ENCODE data around the gene C2CD2.

C2CD2 gene

DNA sequence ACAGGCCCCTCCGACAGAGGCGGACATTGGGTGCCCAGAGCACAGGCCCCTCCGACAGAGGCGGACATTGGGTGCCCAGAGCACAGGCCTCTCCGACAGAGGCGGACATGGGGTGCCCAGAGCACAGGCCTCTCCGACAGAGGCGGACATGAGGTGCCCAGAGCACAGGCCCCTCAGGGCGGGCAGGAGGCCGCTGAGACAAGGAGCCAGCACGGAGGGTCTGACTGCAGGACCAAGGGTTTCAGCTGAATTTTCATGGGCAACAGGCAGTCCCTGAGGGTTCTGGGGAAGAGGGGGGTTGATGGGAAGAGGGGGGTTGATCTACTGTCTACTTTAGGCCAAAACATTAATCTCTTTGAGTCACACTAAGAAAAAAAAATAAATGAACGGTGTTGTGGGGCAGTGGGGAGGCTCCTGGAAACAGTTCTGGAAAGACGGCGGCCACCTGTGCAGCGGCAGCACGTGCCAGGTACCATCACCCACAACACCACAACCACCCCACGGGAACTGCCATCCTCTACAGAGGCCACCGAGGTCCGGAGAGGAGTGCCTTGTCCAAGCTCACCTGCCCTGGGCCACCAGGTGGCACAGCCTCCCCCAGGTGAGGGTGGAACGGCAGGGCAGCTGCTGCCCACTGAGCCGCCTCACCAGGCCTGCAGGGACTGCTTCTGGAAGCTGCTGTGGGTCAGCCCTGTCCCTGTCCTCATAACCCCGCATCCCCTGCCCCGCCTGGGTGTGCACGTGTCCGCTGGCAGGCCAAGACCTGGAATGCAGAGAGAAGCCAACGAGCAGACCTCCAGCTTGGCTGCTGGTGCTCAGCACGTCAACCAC is 95.1 kb downstream of the C2CD2 start:
- no peak overlapping the region for H3K4me3 ChIP-seq (ENCODE audit: low read depth in 1 of 2, low read length in 2 of 2)
- H3K36me3 ChIP-seq (ENCODE audit: control insufficient read depth in 1 of 2, insufficient read depth in 2 of 2, low read length in 2 of 2): peaks cover 15 to 41% of the 10 kb centered on the region in 2 donors
- no peaks in the 10 kb centered on the region for H3K9me3 ChIP-seq (ENCODE audit: control insufficient read depth in 1 of 2, low read length in 2 of 2)
- peaks cover 0 to 5% of the 10 kb centered on the region in 2 donors for H3K4me1 ChIP-seq (ENCODE audit: control insufficient read depth in 1 of 2, insufficient read depth in 2 of 2, low read length in 2 of 2)
- H3K27ac ChIP-seq (ENCODE audit: low read length): no peak overlapping the region
- H3K27me3 ChIP-seq (ENCODE audit: low read depth, low read length): no peaks in the 10 kb centered on the region

- H3K4me3 ChIP-seq (ENCODE audit: low read depth in 1 of 2, low read length in 2 of 2): no peak overlapping the region
- no peaks in the 10 kb centered on the region for H3K4me1 ChIP-seq (ENCODE audit: control insufficient read depth in 1 of 2, insufficient read depth in 2 of 2, low read length in 2 of 2)
- peaks cover 15 to 49% of the 10 kb centered on the region in 2 donors for H3K36me3 ChIP-seq (ENCODE audit: control insufficient read depth in 1 of 2, insufficient read depth in 2 of 2, low read length in 2 of 2)
- no peak overlapping the region for H3K27ac ChIP-seq (ENCODE audit: low read length)
- no peaks in the 10 kb centered on the region for H3K9me3 ChIP-seq (ENCODE audit: control insufficient read depth in 1 of 2, low read length in 2 of 2)
- no peaks in the 10 kb centered on the region for H3K27me3 ChIP-seq (ENCODE audit: low read depth, low read length)
These were observed 96.0 kb downstream of the C2CD2 start for GRCh38 chr21:41857771-41858300.

DNA sequence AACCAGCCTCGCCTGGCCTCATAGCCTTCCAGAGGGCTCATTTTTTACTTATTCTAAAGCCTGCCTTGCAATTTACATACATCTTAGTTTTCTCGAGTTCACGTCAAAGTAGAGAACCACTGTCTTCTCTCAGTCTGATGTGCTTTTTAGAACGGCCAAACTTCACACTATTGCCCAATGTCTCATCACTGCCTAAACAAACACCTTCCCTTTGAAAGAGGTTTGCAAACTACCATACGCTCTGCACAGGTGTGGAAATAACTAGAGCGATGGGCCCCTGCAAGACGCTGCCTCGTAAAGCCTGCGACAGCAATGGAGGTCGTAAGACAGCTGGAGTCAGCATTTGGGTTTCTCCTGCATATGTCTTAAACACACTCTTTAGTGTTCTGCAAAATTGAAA is 97.2 kb downstream of the C2CD2 start:
- no peaks in the 10 kb centered on the region for H3K9me3 ChIP-seq (ENCODE audit: control insufficient read depth in 1 of 2, low read length in 2 of 2)
- H3K4me1 ChIP-seq (ENCODE audit: control insufficient read depth in 1 of 2, insufficient read depth in 2 of 2, low read length in 2 of 2): no peaks in the 10 kb centered on the region
- peaks cover 15 to 57% of the 10 kb centered on the region in 2 donors for H3K36me3 ChIP-seq (ENCODE audit: control insufficient read depth in 1 of 2, insufficient read depth in 2 of 2, low read length in 2 of 2)
- no peaks in the 10 kb centered on the region for H3K27me3 ChIP-seq (ENCODE audit: low read depth, low read length)
- H3K27ac ChIP-seq (ENCODE audit: low read length): no peak overlapping the region
- no peak overlapping the region for H3K4me3 ChIP-seq (ENCODE audit: low read depth in 1 of 2, low read length in 2 of 2)

- no peaks in the 10 kb centered on the region for H3K9me3 ChIP-seq (ENCODE audit: control insufficient read depth in 1 of 2, low read length in 2 of 2)
- H3K36me3 ChIP-seq (ENCODE audit: control insufficient read depth in 1 of 2, insufficient read depth in 2 of 2, low read length in 2 of 2): peaks cover 15 to 57% of the 10 kb centered on the region in 2 donors
- no peaks in the 10 kb centered on the region for H3K27me3 ChIP-seq (ENCODE audit: low read depth, low read length)
- H3K4me3 ChIP-seq (ENCODE audit: low read depth in 1 of 2, low read length in 2 of 2): no peak overlapping the region
- H3K4me1 ChIP-seq (ENCODE audit: control insufficient read depth in 1 of 2, insufficient read depth in 2 of 2, low read length in 2 of 2): no peaks in the 10 kb centered on the region
- H3K27ac ChIP-seq (ENCODE audit: low read length): no peak overlapping the region
These were observed 99.3 kb downstream of the C2CD2 start for GRCh38 chr21:41854426-41854995.

DNA sequence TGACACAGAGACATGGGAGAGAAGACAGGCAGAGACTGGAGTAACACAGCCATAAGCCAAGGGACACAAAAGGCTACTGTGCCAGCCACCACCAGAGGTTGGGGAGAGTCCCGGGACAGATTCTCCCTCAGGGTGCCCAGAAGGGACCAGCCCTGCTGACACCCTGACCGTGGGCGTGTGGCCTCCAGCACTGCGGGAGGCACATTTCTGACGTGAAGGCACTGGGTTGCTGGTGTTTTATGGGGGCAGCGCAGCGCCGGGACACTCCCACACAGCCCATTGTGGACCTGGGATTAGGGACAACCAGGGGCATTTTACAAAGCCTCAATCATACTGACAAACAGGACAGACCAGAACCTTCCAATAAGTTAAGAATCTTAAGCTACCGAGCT is 100.9 kb downstream of the C2CD2 start:
- Histone ChIP-seq H3K4me3 (ENCODE audit: low read depth in 1 of 2, low read length in 2 of 2) (no peak overlapping the region), H3K27ac (ENCODE audit: low read length) (no peak overlapping the region), H3K9me3 (ENCODE audit: control insufficient read depth in 1 of 2, low read length in 2 of 2) (no peaks in the 10 kb centered on the region), H3K36me3 (ENCODE audit: control insufficient read depth in 1 of 2, insufficient read depth in 2 of 2, low read length in 2 of 2) (peaks cover 14 to 52% of the 10 kb centered on the region in 2 donors), H3K4me1 (ENCODE audit: control insufficient read depth in 1 of 2, insufficient read depth in 2 of 2, low read length in 2 of 2) (no peaks in the 10 kb centered on the region), H3K27me3 (ENCODE audit: low read depth, low read length) (no peaks in the 10 kb centered on the region)

- Histone ChIP-seq H3K36me3 (ENCODE audit: control insufficient read depth in 1 of 2, insufficient read depth in 2 of 2, low read length in 2 of 2) (peaks cover 11 to 49% of the 10 kb centered on the region in 2 donors), H3K27ac (ENCODE audit: low read length) (no peak overlapping the region), H3K27me3 (ENCODE audit: low read depth, low read length) (no peaks in the 10 kb centered on the region), H3K4me3 (ENCODE audit: low read depth in 1 of 2, low read length in 2 of 2) (no peak overlapping the region), H3K4me1 (ENCODE audit: control insufficient read depth in 1 of 2, insufficient read depth in 2 of 2, low read length in 2 of 2) (no peaks in the 10 kb centered on the region), H3K9me3 (ENCODE audit: control insufficient read depth in 1 of 2, low read length in 2 of 2) (no peaks in the 10 kb centered on the region)
These were observed 101.5 kb downstream of the C2CD2 start for GRCh38 chr21:41852151-41852928.

GRCh38 chr21:41851090-41851790 is 102.6 kb downstream of the C2CD2 start:
- Histone ChIP-seq H3K4me1 (ENCODE audit: control insufficient read depth in 1 of 2, insufficient read depth in 2 of 2, low read length in 2 of 2) (no peaks in the 10 kb centered on the region), H3K9me3 (ENCODE audit: control insufficient read depth in 1 of 2, low read length in 2 of 2) (no peaks in the 10 kb centered on the region), H3K27me3 (ENCODE audit: low read depth, low read length) (no peaks in the 10 kb centered on the region), H3K27ac (ENCODE audit: low read length) (no peak overlapping the region), H3K36me3 (ENCODE audit: control insufficient read depth in 1 of 2, insufficient read depth in 2 of 2, low read length in 2 of 2) (peaks cover 1 to 48% of the 10 kb centered on the region in 2 donors), H3K4me3 (ENCODE audit: low read depth in 1 of 2, low read length in 2 of 2) (no peak overlapping the region)

DNA sequence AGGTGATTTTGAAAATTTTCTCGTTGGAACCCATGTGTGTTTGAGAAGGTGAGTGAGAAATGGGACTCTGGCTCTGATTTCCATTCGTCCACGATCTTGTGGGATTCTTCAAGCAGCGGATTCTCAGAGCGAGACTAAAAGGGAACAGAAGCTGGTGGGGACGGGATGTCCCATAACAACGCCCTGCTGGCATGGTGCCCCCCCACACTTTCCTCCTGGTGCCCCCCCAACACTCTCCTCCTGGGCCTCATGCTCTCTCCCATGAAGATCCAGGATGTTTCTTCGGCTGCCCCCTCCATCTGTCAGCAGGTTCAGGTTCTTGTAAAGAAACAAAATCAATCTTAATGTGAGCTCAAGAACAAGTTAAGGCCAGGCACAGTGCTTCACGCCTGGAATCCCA is 103.7 kb downstream of the C2CD2 start:
- Histone ChIP-seq H3K27ac (ENCODE audit: low read length) (no peak overlapping the region), H3K4me3 (ENCODE audit: low read depth in 1 of 2, low read length in 2 of 2) (no peak overlapping the region), H3K27me3 (ENCODE audit: low read depth, low read length) (no peaks in the 10 kb centered on the region), H3K4me1 (ENCODE audit: control insufficient read depth in 1 of 2, insufficient read depth in 2 of 2, low read length in 2 of 2) (no peaks in the 10 kb centered on the region), H3K9me3 (ENCODE audit: control insufficient read depth in 1 of 2, low read length in 2 of 2) (no peaks in the 10 kb centered on the region), H3K36me3 (ENCODE audit: control insufficient read depth in 1 of 2, insufficient read depth in 2 of 2, low read length in 2 of 2) (peaks cover 0 to 46% of the 10 kb centered on the region in 2 donors)

- H3K4me1 ChIP-seq (ENCODE audit: control insufficient read depth in 1 of 2, insufficient read depth in 2 of 2, low read length in 2 of 2): no peaks in the 10 kb centered on the region
- no peak overlapping the region for H3K4me3 ChIP-seq (ENCODE audit: low read depth in 1 of 2, low read length in 2 of 2)
- H3K9me3 ChIP-seq (ENCODE audit: control insufficient read depth in 1 of 2, low read length in 2 of 2): no peaks in the 10 kb centered on the region
- H3K36me3 ChIP-seq (ENCODE audit: control insufficient read depth in 1 of 2, insufficient read depth in 2 of 2, low read length in 2 of 2): peaks cover 0 to 36% of the 10 kb centered on the region in 2 donors
- no peak overlapping the region for H3K27ac ChIP-seq (ENCODE audit: low read length)
- H3K27me3 ChIP-seq (ENCODE audit: low read depth, low read length): no peaks in the 10 kb centered on the region
These were observed 104.7 kb downstream of the C2CD2 start for GRCh38 chr21:41848958-41849580.

- Histone ChIP-seq H3K36me3 (ENCODE audit: control insufficient read depth in 1 of 2, insufficient read depth in 2 of 2, low read length in 2 of 2) (peaks cover 0 to 31% of the 10 kb centered on the region in 2 donors), H3K27ac (ENCODE audit: low read length) (no peak overlapping the region), H3K9me3 (ENCODE audit: control insufficient read depth in 1 of 2, low read length in 2 of 2) (no peaks in the 10 kb centered on the region), H3K4me1 (ENCODE audit: control insufficient read depth in 1 of 2, insufficient read depth in 2 of 2, low read length in 2 of 2) (no peaks in the 10 kb centered on the region), H3K4me3 (ENCODE audit: low read depth in 1 of 2, low read length in 2 of 2) (no peak overlapping the region), H3K27me3 (ENCODE audit: low read depth, low read length) (no peaks in the 10 kb centered on the region)
These were observed 105.3 kb downstream of the C2CD2 start for GRCh38 chr21:41848533-41848932.

Data from muscle layer of duodenum (tissue), 2 donors.